ENCODE measurements around the gene JMJD1C.
"Not testable (repeated sequence)": the region's sequence is repeated elsewhere in the genome, so short reads cannot be mapped to it uniquely, and the experiment has no call there.

JMJD1C gene

DNA sequence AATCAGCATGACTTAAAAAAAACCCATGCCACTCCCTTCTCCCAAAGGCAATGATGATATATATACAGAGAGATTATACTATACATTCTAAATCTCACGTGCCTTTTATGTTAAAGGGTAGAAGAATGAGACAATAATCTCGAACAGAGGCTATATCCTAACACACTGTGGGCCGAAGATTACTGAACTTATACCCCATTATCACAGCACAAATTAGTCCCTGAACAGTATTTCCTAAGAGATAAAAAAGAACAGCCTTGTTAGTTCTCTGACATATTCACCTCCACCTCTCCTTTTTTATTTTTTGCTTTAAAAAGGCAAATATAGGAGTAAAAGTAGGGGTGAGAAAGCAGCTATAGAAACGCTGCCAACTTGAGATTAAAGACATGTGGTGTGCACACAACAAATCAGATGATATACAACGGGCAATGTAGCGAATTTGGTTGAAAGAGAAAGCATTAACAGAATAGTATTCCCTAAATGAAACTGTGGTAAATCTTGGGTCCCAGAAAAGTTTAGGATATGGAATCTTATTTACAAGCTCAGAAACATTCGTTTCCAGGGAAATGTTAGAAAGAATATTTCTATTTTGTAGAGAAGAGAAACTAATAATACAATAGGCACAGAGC, 69.5 kb downstream of the JMJD1C start:
- DNase-seq: peak; percentile 76

- DNase-seq: no peak
These were observed 72.7 kb downstream of the JMJD1C start for GRCh38 chr10:63393050-63393449.

DNA sequence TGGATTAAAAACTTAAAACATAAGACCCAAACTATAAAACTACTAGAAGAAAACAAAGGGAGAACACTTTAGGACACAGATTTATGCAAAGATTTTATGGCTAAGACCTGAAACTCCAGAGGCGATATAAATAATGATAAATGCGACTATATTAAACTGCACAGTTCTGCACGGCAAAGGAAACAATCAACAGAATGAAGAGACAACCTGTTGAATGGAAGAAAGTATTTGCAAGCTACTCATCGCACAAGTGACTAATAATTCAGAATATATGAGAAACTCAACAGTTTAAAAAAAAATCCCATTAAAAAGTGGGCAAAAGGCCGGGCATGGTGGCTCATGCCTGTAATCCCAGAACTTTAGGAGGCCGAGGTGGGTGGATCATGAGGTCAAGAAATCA, 73.6 kb downstream of the JMJD1C start:
- DNase-seq: no peak

DNA sequence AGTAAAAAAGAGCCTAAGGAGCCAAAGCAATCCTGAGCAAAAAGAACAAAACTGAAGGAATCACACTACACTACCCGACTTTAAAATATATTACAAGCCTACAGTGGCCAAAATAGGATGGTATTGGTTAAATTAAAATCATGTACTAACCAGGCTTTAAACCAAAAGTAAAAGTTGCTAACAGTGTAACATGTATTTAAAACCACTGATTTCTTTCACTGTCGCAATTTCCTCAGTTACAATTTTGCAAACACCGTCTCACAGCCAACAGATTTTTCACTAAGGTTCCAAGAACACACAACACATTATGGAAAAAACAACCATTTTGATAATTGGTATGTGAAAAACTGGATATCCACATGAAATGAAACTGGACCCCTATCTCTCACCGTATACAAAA, 74.0 kb downstream of the JMJD1C start:
- DNase-seq: no peak

DNA sequence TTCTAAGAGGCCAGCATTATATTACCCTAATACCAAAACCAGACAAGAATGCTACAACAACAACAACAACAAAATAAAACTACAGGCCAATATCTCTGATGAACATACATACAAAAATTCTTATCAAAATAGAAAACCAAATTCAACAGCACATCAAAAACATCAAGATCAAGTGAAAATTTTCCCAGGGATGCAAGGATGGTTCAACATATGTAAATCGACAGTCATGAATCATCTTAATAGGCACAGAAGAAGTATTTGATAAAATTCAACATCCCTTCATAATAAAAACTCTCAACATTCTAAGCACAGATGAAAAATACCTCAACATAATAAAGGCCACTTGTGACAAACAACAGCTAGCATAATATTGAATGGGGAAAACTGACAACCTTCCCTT, 75.3 kb downstream of the JMJD1C start:
- peak; percentile 17 for DNase-seq

DNA sequence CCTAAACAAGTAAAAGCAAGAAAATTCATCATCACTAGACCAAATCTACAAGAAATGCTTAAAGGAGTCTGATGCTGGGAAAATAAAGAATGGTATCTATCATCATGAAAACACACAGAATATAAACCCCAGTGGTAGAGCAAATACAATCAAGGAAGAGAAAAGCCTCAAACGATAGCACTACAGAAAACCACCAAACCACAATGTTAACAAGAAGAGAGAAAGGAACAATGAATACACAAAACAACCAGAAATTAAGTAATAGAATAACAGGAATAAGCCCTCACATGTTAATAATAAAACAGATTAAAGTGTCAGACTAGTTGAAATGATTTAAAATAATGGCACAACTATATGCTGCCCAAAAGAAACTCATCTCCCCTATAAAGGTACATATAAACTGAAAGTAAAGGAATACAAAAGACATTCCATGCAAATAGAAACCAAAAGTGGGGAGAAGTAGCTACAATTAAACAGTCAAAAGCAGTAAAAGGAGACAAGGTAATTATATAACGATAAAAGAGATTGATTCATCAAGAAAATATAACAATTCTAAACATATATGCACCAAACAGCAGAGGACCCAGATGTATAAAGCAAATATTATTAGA, 77.3 kb downstream of the JMJD1C start:
- peak; percentile 71 for DNase-seq

- no peak for DNase-seq
These were observed 80.5 kb downstream of the JMJD1C start for GRCh38 chr10:63385254-63385653.

- DNase-seq: peak; percentile 22
These were observed 81.1 kb downstream of the JMJD1C start for GRCh38 chr10:63384675-63385074.

DNA sequence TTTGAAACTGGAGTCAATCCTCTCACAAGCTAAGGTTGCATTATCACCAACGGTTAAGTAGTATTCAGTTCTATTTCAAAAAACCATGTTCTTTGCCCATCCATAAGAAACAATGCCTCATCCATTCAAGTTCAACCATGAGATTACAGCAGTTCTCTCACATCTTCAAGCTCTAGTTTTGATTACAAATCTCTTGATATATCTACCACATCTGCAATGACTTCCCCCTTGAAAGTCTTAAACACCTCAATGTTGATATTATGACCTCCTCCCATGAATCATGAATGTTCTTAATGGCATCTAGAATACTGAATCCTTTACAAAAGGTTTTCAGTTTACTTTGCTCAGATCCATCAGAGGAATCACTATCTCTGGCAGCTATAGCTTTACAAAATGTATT, 81.8 kb downstream of the JMJD1C start:
- no peak for DNase-seq

DNA sequence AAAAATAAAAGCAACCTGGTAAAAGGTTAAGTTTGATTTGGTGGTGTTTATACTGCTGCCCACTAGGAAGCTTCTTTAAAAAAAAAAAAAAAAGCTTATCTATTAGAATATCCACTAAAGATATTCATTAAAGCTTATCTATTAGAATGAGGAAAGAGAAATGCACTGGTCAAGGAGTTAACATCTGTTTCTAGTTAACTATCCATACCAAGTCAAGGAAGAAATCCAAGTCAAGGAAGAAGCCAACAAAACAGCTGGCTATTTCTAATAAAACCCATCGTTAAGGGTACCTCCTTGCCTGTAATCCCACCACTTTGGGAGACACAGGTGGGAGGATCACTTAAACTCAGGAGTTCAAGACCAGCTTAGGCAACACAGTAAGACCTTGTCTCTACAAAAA, 82.6 kb downstream of the JMJD1C start:
- DNase-seq: no peak

- DNase-seq: no peak
These were observed 83.7 kb downstream of the JMJD1C start for GRCh38 chr10:63382066-63382465.

DNA sequence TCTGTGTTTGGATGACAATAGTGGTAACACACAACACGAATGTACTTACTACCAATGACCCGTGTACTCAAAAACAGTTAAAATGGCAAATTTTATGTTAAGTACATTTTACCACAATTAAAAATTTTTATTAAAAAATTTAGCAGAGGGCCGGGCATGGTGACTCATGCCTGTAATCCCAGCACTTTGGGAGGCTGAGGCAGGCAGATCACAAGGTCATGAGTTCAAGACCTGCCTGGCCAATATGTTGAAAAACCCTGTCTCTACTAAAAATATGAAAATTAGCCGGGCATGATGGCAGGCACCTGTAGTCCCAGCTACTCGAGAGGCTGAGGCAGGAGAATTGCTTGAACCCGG, 88.5 kb downstream of the JMJD1C start:
- DNase-seq: not testable (repeated sequence)

GRCh38 chr10:63376560-63377304, 89.0 kb downstream of the JMJD1C start:
- no peak for DNase-seq

- no peak for DNase-seq
These were observed 89.9 kb downstream of the JMJD1C start for GRCh38 chr10:63375859-63376258.

DNA sequence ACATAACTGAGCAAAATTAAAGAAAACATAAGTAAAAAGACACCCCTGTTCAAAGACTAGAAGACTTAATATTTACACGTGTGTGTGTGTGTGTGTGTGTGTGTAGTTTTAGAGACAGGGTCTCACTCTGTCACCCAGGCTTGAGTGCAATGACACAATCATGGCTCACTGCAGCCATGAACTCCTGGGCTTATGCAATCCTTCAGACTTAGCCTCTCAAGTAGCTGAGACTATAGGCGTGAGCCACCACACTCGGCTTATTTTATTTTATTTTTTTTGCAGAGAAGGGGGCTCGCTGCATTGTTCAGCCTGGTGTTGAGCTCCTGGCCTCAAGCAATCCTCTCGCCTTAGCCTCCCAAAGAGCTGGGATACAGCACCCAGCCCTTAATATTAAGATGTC, 90.3 kb downstream of the JMJD1C start:
- DNase-seq: no peak

GRCh38 chr10:63374991-63375390, 90.8 kb downstream of the JMJD1C start:
- DNase-seq: no peak

DNA sequence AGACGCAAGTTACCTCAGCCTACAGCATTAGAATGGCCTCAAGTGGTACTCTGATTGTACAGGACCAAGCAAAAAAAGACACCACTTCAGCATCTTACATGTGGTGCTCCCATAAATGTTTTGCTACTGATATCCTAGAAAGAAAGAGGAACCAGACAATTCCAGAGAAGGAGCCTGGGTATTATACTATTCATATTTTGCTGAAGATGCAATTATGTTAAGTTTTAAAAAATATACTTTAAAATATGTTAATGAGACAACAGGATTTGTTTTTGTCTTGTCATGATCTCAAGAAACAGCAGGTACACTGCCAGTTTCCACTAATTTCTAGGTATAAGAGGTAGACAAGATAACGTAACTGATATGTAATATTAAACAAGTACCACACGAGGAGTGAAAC, 92.6 kb downstream of the JMJD1C start:
- DNase-seq: no peak

- DNase-seq: no peak
These were observed 96.1 kb downstream of the JMJD1C start for GRCh38 chr10:63369711-63370110.

- DNase-seq: no peak
These were observed 97.4 kb downstream of the JMJD1C start for GRCh38 chr10:63368365-63368764.

GRCh38 chr10:63366933-63367332, 98.8 kb downstream of the JMJD1C start:
- no peak for DNase-seq

DNA sequence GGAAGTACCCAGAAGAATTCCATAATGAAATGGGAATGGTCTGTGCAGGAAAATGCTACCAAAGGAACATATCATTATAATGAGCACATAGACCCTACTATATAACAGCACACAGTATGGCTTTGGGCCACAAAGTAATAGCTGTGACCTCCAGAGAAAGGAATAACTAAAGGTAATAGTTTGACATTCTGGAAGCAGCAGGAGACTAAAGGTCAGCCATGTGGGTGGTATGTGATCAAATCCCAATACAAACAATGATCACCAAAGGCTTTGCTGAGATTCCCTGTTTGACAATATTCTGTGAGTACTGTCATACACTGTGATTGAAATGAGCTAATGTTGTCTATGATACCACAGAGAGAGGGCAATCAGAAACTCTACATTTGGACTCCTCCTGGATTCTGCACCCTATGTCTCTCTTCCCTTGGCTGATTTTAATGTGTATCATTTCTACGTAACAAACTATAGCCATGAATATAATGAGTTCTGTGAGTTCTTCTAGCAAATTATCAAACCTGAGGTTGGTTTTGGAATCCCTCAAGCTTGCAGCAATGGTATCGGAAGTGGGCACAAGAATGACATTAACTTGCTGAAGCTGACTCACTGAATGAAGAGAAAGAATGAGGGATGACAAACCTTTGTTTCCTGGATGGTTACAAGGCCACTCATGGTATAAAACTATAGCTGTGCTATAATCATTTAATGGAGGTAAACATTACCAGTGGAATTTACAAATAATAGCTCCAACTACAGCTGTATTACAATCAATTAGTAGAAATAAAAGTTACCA, 99.6 kb downstream of the JMJD1C start:
- DNase-seq: no peak

DNA sequence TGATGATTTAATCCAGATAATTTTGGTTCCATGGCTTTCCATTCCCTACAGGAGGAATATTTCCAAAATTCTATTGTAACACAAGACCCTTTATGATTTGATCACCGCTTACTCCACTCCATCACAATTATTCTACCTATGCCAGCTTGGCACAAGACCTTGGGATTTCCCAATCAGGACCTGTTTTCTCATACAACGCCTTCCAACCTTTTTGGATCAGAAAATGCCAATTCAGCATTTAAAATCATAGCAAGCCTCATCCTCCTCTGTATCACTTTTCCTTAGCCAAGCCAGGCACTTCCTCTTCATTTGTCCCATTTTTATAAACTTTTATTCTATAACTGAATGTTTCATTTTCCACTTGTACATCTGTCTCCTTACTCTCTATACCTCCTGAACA, 100.9 kb downstream of the JMJD1C start:
- no peak for DNase-seq

- DNase-seq: no peak
These were observed 101.8 kb downstream of the JMJD1C start for GRCh38 chr10:63363951-63364350.

GRCh38 chr10:63355682-63356081, 110.1 kb downstream of the JMJD1C start:
- DNase-seq: no peak
